Bronchial epithelial cell (primary cell): ENCODE data around the gene MCC. TPM values are rescaled to one million over a fixed set of nuclear protein-coding genes. Genes with fewer than 3 reads are reported as not detected.
A peak's percentile ranks its signal among the peaks of the same experiment; 100 is the strongest.

Experiments
- DNase-seq: peaks from one replicate; pipeline ENCODE4 v3.0.0-alpha.2; 2010; ENCODE audit warnings: low read depth
- FAIRE-seq: peaks from 2 replicates; lab custom pipeline; 2011; peaks lifted over from hg19 to GRCh38; lab: Jason Lieb, UNC
- H3K27me3 ChIP-seq: 2 replicates; pipeline ENCODE4 v1.5.1; 2011; ENCODE audit warnings: low read length; ENCODE audit not compliant: control insufficient read depth, insufficient read depth
- H3K36me3 ChIP-seq: 2 replicates; pipeline ENCODE4 v1.5.1; 2011; ENCODE audit warnings: low read length; ENCODE audit not compliant: control insufficient read depth, insufficient read depth
- H3K4me3 ChIP-seq: 2 replicates; pipeline ENCODE4 v1.5.1; 2011; ENCODE audit warnings: mild to moderate bottlenecking, low read depth, low read length, control low read depth
- total RNA-seq: library from RNA; depleted of rRNA; stranded (reverse); fragments of >200 nt; gene quantifications from 2 replicates; pipeline ENCODE4 v1.2.1, GENCODE V29; 2014
- TF ChIP-seq, protein P1 (sequence below): IDR thresholded peaks from 2 replicates; pipeline ENCODE4 v1.5.1; 2011; ENCODE audit warnings: mild to moderate bottlenecking, moderate library complexity, low read length, control low read depth, inconsistent platforms; ENCODE audit not compliant: insufficient read depth, severe bottlenecking

The MCC gene
- total RNA-seq, 1 donor from 2014 or later = 43.2 TPM

DNA sequence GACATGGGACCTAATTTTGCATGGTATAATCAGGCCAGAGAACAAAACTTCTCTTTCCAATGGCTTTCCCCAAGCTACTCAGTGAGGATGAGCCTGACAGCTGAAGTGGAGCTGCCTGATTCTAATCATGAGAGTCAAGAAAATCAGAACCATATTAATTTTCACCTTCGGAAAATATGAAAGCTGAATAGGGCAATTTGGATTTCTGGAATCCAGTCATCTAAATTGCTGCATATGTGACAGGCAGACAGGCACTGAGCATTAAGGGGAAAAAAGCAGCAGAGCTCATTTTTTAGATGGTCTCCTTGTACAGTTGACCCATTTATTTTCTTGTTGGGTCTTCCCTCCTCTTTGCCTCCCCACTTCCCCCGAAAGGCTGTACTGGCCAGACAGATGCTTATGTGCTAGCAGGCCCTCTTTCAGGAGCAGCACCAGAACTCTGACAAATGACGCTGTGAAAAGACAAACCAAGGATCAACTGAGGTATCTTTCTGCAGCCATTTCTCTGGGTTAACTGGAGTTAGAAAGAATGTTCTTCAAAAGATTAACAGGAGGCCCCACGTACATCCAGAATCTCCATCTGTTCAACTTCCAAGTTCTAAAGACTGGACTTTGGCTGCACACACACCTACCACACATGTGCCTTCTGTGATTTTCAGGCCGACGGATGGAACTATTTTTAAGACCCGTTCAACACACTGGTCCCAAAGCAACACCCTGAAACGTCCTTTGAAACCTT lies 336.4 kb downstream of the MCC start:
- TF ChIP-seq, protein P1, sequence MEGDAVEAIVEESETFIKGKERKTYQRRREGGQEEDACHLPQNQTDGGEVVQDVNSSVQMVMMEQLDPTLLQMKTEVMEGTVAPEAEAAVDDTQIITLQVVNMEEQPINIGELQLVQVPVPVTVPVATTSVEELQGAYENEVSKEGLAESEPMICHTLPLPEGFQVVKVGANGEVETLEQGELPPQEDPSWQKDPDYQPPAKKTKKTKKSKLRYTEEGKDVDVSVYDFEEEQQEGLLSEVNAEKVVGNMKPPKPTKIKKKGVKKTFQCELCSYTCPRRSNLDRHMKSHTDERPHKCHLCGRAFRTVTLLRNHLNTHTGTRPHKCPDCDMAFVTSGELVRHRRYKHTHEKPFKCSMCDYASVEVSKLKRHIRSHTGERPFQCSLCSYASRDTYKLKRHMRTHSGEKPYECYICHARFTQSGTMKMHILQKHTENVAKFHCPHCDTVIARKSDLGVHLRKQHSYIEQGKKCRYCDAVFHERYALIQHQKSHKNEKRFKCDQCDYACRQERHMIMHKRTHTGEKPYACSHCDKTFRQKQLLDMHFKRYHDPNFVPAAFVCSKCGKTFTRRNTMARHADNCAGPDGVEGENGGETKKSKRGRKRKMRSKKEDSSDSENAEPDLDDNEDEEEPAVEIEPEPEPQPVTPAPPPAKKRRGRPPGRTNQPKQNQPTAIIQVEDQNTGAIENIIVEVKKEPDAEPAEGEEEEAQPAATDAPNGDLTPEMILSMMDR = no peak
- peaks cover 3% of the 10 kb centered on the region for H3K36me3 ChIP-seq
- H3K27me3 ChIP-seq = no peaks in the 10 kb centered on the region
- H3K4me3 ChIP-seq = no peak overlapping the region
- no peak for FAIRE-seq
- DNase-seq = no peak

DNA sequence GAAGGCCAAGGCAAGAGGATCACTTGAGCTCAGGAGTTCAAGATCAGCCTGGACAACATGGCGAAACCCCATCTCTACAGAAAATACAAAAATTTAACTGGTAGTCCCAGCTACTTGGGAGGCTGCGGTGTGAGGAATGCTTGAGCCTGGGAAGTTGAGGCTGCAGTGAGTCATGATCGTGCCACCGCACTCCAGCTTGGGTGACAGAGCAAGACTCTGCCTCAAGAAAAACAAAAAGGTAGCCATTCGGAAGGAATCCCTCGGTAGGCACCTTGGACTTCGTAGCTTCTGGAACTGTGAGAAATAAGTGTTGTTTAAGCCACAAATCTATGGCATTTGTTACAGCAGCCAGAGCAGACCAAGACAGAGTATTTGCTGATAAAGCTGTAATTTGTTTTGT lies 337.4 kb downstream of the MCC start:
- H3K36me3 ChIP-seq = peaks cover 3% of the 10 kb centered on the region
- FAIRE-seq = no peak
- no peak overlapping the region for H3K4me3 ChIP-seq
- TF ChIP-seq, protein P1 = no peak
- H3K27me3 ChIP-seq = no peaks in the 10 kb centered on the region
- DNase-seq = no peak

DNA sequence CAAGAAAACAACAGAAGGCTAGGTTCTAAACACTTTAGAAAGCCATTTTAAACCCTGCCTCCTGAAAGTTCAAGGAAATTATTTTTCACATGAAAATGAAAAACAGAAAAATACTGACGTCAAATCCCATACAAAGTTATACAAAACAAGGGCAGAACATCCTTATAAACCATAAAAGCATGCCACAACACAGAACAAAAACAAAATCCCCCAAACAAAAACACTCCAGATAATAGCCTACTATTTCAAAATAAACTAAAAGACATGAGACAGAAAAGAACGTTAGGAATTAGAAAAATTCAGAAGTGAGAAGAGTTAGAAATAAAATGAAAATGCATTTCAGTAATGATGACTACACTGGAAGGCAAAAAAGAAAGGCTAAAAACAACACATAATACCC lies 338.0 kb downstream of the MCC start:
- Histone ChIP-seq H3K4me3 (no peak overlapping the region), H3K36me3 (peaks cover 3% of the 10 kb centered on the region), H3K27me3 (no peaks in the 10 kb centered on the region)
- TF ChIP-seq, protein P1 = no peak
- FAIRE-seq (no peak), DNase-seq (no peak)

DNA sequence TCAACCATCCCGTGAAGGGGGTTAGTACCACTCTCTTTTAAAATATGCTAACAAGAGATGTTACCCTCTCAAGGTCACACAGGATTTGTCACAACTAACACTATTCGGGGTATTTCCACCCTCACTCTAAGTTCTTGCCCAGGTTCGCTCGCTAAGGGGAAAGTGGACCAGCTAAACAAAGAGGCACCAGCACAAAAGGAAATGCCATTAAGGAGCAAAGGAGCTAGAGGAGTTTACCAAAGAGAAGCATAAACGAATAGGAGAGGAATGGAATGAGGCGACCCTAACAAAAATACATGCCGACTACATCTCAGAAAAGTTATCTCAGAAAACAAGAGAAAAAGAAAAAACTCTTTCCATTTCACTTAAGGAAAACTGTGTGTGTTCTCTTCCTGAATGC lies 340.7 kb downstream of the MCC start:
- Histone ChIP-seq H3K4me3 (no peak overlapping the region), H3K27me3 (no peaks in the 10 kb centered on the region), H3K36me3 (peaks cover 5% of the 10 kb centered on the region)
- DNase-seq (no peak), FAIRE-seq (no peak)
- TF ChIP-seq, protein P1 = no peak

DNA sequence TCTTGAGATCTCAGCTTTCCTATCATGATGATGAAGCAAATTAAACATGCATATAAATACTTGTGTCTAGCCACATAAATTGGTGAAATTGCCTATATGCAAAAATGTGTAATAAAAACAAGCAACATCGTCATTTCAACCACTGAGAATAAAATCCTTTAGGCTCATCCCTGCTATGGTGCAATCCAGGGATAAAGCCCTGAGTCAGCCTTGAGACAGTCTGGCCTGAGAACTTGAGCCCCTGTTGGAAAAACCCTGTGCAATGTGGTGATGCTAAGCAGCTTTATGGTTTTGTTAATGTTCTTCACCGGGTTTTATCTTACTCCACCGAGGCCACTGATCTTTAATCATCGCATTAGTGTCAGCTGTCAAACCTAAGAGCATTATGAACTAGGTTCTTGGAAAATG lies 341.1 kb downstream of the MCC start:
- FAIRE-seq (no peak), DNase-seq (peak; percentile 46)
- peaks cover 7% of the 10 kb centered on the region for H3K36me3 ChIP-seq
- H3K4me3 ChIP-seq = no peak overlapping the region
- no peaks in the 10 kb centered on the region for H3K27me3 ChIP-seq
- TF ChIP-seq, protein P1 = no peak
